Rectal smooth muscle tissue (tissue), 1 donor: ENCODE results near the gene GNB2.
A peak's percentile ranks its signal among the peaks of the same experiment; 100 is the strongest.

Source experiments
- H3K27ac ChIP-seq: one replicate; pipeline ENCODE4 v1.7.0; 2013; ENCODE audit warnings: low read depth, low read length, inconsistent platforms
- H3K27me3 ChIP-seq: one replicate; pipeline ENCODE4 v1.7.0; 2013; ENCODE audit warnings: low read length; ENCODE audit not compliant: control insufficient read depth, insufficient read depth
- H3K36me3 ChIP-seq: one replicate; pipeline ENCODE4 v1.7.0; 2013; ENCODE audit warnings: low read length; ENCODE audit not compliant: control insufficient read depth, insufficient read depth
- H3K4me1 ChIP-seq: one replicate; pipeline ENCODE4 v1.7.0; 2013; ENCODE audit warnings: low read length; ENCODE audit not compliant: control insufficient read depth, insufficient read depth
- H3K4me3 ChIP-seq: one replicate; pipeline ENCODE4 v1.7.0; 2013; ENCODE audit warnings: low read length
- H3K9ac ChIP-seq: one replicate; pipeline ENCODE4 v1.7.0; 2013; ENCODE audit warnings: low read length

Gene GNB2

GRCh38 chr7:100673302-100673941, at the start of gene GNB2:
Gene GNB2, plus strand, starts transcription at chr7:100673740. Its CDS starts 2,526 bp downstream, at chr7:100676266.
- peak within 1 kb of the TSS; percentile 98 for H3K27ac ChIP-seq
- H3K4me3 ChIP-seq, result peak within 1 kb of the TSS; percentile 95
- H3K4me1 ChIP-seq, result peaks cover 4% of the 10 kb centered on the region
- H3K9ac ChIP-seq, result peak within 1 kb of the TSS; percentile 95
- H3K36me3 ChIP-seq, result peaks cover 20% of the 10 kb centered on the region
- H3K27me3 ChIP-seq, result no peaks in the 10 kb centered on the region

- Histone ChIP-seq H3K4me3 (no peak overlapping the region), H3K27me3 (no peaks in the 10 kb centered on the region), H3K4me1 (no peaks in the 10 kb centered on the region), H3K9ac (no peak overlapping the region), H3K27ac (no peak overlapping the region), H3K36me3 (no peaks in the 10 kb centered on the region)
These were observed 49.4 kb upstream of the GNB2 start for GRCh38 chr7:100623951-100624824.

GRCh38 chr7:100626055-100626454, 47.5 kb upstream of the GNB2 start:
- Histone ChIP-seq H3K27me3 (no peaks in the 10 kb centered on the region), H3K4me3 (peak overlapping the region; percentile 49), H3K36me3 (no peaks in the 10 kb centered on the region), H3K27ac (no peak overlapping the region), H3K9ac (no peak overlapping the region), H3K4me1 (no peaks in the 10 kb centered on the region)

- Histone ChIP-seq H3K9ac (no peak overlapping the region), H3K27me3 (no peaks in the 10 kb centered on the region), H3K36me3 (no peaks in the 10 kb centered on the region), H3K27ac (no peak overlapping the region), H3K4me3 (peak overlapping the region; percentile 49), H3K4me1 (no peaks in the 10 kb centered on the region)
These were observed 46.9 kb upstream of the GNB2 start for GRCh38 chr7:100626530-100627237.

GRCh38 chr7:100627238-100627549, 46.3 kb upstream of the GNB2 start:
- Histone ChIP-seq H3K9ac (no peak overlapping the region), H3K4me3 (peak overlapping the region; percentile 49), H3K27ac (no peak overlapping the region)

GRCh38 chr7:100629117-100629716, 44.3 kb upstream of the GNB2 start:
- H3K36me3 ChIP-seq, result no peaks in the 10 kb centered on the region
- no peak overlapping the region for H3K4me3 ChIP-seq
- H3K9ac ChIP-seq, result no peak overlapping the region
- H3K27me3 ChIP-seq, result peaks cover 3% of the 10 kb centered on the region
- H3K4me1 ChIP-seq, result peaks cover 2% of the 10 kb centered on the region
- no peak overlapping the region for H3K27ac ChIP-seq

More at GRCh38 chr7:100627238-100627549, 46.3 kb upstream of the GNB2 start:
- H3K4me1 ChIP-seq, result no peaks in the 10 kb centered on the region
- H3K36me3 ChIP-seq, result no peaks in the 10 kb centered on the region
- H3K27me3 ChIP-seq, result no peaks in the 10 kb centered on the region

GRCh38 chr7:100630066-100630465, 43.5 kb upstream of the GNB2 start:
- Histone ChIP-seq H3K4me3 (no peak overlapping the region), H3K27me3 (peaks cover 3% of the 10 kb centered on the region), H3K4me1 (peaks cover 2% of the 10 kb centered on the region), H3K36me3 (no peaks in the 10 kb centered on the region), H3K27ac (no peak overlapping the region), H3K9ac (no peak overlapping the region)

GRCh38 chr7:100632951-100633717, 40.4 kb upstream of the GNB2 start:
- Histone ChIP-seq H3K27ac (no peak overlapping the region), H3K9ac (no peak overlapping the region), H3K4me1 (peaks cover 2% of the 10 kb centered on the region), H3K36me3 (no peaks in the 10 kb centered on the region), H3K4me3 (peak overlapping the region; percentile 12), H3K27me3 (peaks cover 3% of the 10 kb centered on the region)

- Histone ChIP-seq H3K4me1 (no peaks in the 10 kb centered on the region), H3K27me3 (peaks cover 2% of the 10 kb centered on the region), H3K9ac (no peak overlapping the region), H3K27ac (no peak overlapping the region), H3K4me3 (no peak overlapping the region), H3K36me3 (no peaks in the 10 kb centered on the region)
These were observed 33.5 kb upstream of the GNB2 start for GRCh38 chr7:100639995-100640516.

GRCh38 chr7:100640517-100641440, 32.8 kb upstream of the GNB2 start:
- Histone ChIP-seq H3K27me3 (peaks cover 2% of the 10 kb centered on the region), H3K36me3 (no peaks in the 10 kb centered on the region), H3K27ac (no peak overlapping the region), H3K4me1 (no peaks in the 10 kb centered on the region), H3K4me3 (no peak overlapping the region), H3K9ac (no peak overlapping the region)

GRCh38 chr7:100641463-100641859, 32.1 kb upstream of the GNB2 start, which contains the start of gene TFR2:
Gene TFR2, minus strand, starts transcription at chr7:100641552. Its CDS starts 43 bp downstream, at chr7:100641509.
- no peak within 1 kb of the TSS for H3K4me3 ChIP-seq
- H3K27me3 ChIP-seq, result peaks cover 2% of the 10 kb centered on the region
- H3K4me1 ChIP-seq, result no peaks in the 10 kb centered on the region
- no peaks in the 10 kb centered on the region for H3K36me3 ChIP-seq
- no peak within 1 kb of the TSS for H3K27ac ChIP-seq
- H3K9ac ChIP-seq, result no peak within 1 kb of the TSS
